HUDEP-2 (cell line): ENCODE results near the gene SYNE3.

Experiments
- DNase-seq, 76 experiments: peaks; one replicate each; lab custom pipeline; 2025; ENCODE audit not compliant: unreplicated experiment in 76 of 76; lab: John Stamatoyannopoulos, UW

SYNE3 gene

GRCh38 chr14:95516554-95517181 lies at the start of gene SYNE3:
Gene SYNE3, minus strand, starts transcription at chr14:95516650. Its CDS starts 40,829 bp downstream, at chr14:95475821.
- peak in 36 of 76 experiments; percentile 14 to 66 (median 37) for DNase-seq

GRCh38 chr14:95564060-95564459 lies 47.6 kb upstream of the SYNE3 start:
- no peak for DNase-seq

GRCh38 chr14:95562892-95563685 lies 46.6 kb upstream of the SYNE3 start:
- no peak for DNase-seq

GRCh38 chr14:95561001-95561412 lies 44.6 kb upstream of the SYNE3 start:
- peak in 75 of 76 experiments; percentile 11 to 88 (median 73) for DNase-seq

GRCh38 chr14:95559203-95559602 lies 42.8 kb upstream of the SYNE3 start:
- DNase-seq, result no peak

GRCh38 chr14:95557832-95558231 lies 41.4 kb upstream of the SYNE3 start:
- no peak for DNase-seq

GRCh38 chr14:95557291-95557690 lies 40.8 kb upstream of the SYNE3 start:
- no peak for DNase-seq

- no peak for DNase-seq
These were observed 38.6 kb upstream of the SYNE3 start for GRCh38 chr14:95555053-95555452.

GRCh38 chr14:95553141-95553540 lies 36.7 kb upstream of the SYNE3 start:
- DNase-seq, result no peak

GRCh38 chr14:95551435-95551834 lies 35.0 kb upstream of the SYNE3 start:
- DNase-seq, result no peak

- no peak for DNase-seq
These were observed 33.5 kb upstream of the SYNE3 start for GRCh38 chr14:95549656-95550585.

GRCh38 chr14:95548328-95548929 lies 32.0 kb upstream of the SYNE3 start:
- DNase-seq, result no peak

- DNase-seq, result no peak
These were observed 31.3 kb upstream of the SYNE3 start for GRCh38 chr14:95547626-95548327.

GRCh38 chr14:95547272-95547625 lies 30.8 kb upstream of the SYNE3 start:
- DNase-seq, result no peak

- peak in 26 of 76 experiments; percentile 12 to 67 (median 33) for DNase-seq
These were observed 29.2 kb upstream of the SYNE3 start for GRCh38 chr14:95545515-95546168.

GRCh38 chr14:95544588-95544987 lies 28.1 kb upstream of the SYNE3 start:
- DNase-seq, result peak in 74 of 76 experiments; percentile 32 to 94 (median 82)

- DNase-seq, result no peak
These were observed 26.6 kb upstream of the SYNE3 start for GRCh38 chr14:95543021-95543420.

GRCh38 chr14:95541932-95542930 lies 25.8 kb upstream of the SYNE3 start:
- peak in 16 of 76 experiments; percentile 9 to 57 (median 26) for DNase-seq
